Mammary epithelial cell (primary cell): ENCODE results near the gene CFAP65.

Source experiments
- CTCF ChIP-seq, 2 donors: IDR thresholded peaks in 1 of 2; conservative IDR thresholded peaks in 1 of 2; 2 replicates each; pipeline ENCODE4 v1.5.1; 2011 to 2012; ENCODE audit warnings: inconsistent platforms in 2 of 2, low read length in 2 of 2, mild to moderate bottlenecking in 2 of 2, control low read depth in 1 of 2, low read depth in 1 of 2; ENCODE audit not compliant: insufficient read depth in 1 of 2; ENCODE audit errors: extremely low read depth in 1 of 2
- EZH2 ChIP-seq: IDR thresholded peaks from 2 replicates; pipeline ENCODE4 v1.6.1; 2012; ENCODE audit warnings: low read length, inconsistent platforms, borderline replicate concordance

- TF ChIP-seq CTCF (conservative IDR thresholded peaks at IDR 0.05 in 1 of 2, IDR thresholded peaks at IDR 0.05 in 1 of 2; ENCODE audit: extremely low read depth in 1 of 2, insufficient read depth in 1 of 2, low read depth in 1 of 2, low read length in 2 of 2) (no peak), EZH2 (no peak)
Observed at GRCh38 chr2:219076253-219076652, 34.9 kb upstream of the CFAP65 start.
